GM21825 (cell line): ENCODE results near the gene C12orf75.
"Not testable (repeated sequence)": the region's sequence is repeated elsewhere in the genome, so short reads cannot be mapped to it uniquely, and the experiment has no call there.

ENCODE experiments used
- ATAC-seq: cut with Tn5 transposase; IDR thresholded peaks from one replicate; pipeline ENCODE4 v1.9.1; 2021; ENCODE audit warnings: mild to moderate bottlenecking, moderate library complexity; ENCODE audit not compliant: unreplicated experiment

C12orf75 gene

DNA sequence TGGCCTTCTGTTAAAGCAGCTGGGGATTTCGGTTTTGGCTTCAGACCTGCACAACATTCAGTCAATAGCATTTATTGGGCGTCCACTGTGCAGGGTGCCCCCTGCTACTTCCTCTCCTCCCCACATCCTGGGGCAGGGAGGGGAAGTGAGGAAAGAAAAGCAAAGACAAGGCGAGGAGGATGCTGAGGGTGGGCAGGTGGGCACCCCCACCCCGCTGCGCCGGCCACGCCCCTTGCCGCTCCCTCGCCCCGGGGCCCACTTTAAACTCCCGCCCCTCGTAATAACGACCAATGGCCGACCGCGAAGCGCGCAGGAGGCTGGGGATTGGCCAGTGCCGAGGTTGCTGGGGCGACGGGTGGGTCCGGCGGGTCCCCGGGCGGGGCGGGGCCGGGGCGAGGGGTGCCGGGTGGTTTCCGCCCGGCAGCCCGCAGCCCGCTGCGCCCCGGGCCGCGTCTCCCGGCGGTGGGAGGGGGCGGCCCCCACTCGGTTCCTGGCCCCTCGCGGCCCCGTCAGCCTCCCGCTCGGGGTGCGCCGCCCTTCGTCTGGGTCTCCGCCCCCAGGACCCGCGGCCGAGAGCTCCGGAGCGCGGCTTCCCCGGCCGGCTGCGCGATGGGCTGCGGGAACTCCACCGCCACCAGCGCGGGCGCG, at the start of gene C12orf75:
TSS of gene C12orf75 (plus strand) at position 409 of the 648 bp plus-strand sequence. CDS start at position 610, 201 bp downstream.
- ATAC-seq, result peak; percentile 79

DNA sequence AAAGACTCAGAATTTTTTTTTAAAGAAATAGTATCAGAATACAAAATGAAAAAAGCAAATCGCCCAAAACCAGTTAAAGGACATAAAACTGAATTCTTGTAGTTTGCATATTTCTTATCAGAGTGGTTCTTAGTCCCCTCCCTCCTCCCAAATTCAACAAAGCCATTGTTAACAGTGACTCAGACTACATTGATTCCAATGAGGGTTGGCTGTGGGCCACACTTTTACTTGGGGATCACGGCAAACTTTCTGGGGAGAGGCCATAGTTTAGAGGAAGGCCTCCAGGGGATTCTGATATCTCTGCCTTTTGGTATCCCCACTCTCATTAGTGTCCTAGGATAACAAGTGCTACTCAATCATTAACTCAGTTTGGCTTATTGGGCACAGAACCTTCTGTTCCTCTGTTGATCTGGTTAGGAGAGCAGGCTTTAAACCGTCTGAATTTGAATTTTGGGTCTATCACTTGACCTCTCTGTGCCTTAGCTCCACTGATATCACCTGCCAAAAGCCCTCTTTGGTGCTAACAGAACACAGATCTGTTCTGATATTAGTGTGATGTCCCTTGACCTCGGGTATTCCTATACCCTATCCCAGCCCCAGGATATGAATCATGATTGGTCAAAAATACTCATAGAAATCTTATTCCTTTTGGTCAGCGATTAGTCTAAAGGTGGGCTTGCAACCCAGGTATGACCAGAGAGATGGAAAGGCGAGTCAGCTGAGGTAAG, 49.4 kb upstream of the C12orf75 start:
- no peak for ATAC-seq

DNA sequence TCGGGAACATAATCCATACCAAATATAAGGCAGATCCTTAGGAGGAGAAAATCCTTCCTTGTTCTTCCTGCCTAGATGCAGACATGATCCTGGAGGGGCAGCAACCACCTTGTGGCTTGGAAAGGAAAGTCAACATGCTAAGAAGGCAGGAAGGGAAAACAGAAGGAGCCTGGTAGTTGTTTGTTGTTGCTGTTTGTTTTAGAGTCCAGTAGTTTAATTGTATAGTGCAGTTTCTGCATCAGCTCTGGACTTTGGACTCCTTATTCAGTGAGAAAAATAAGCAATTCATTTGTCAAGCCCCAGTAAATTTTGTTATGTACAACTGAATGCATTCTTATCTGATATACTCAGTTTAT, 48.8 kb upstream of the C12orf75 start:
- no peak for ATAC-seq

DNA sequence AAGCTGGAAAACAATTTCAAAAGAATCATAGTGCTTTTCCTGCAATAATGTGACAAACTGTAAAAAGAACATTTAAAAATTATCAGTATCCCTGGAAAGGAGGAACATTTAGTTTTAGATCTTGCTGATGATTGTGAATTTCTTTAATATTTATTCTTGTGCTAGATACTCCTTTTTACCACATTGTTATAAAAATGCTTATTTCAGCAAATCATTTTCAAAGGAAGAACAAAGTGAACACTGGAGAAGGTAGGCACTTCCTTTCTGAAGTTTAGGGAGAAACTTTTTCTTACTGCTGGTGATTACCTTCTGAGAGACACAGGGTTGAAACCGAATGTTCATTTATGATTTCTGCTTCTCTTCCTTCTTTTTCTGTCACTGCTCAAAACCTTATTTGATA, 45.1 kb upstream of the C12orf75 start:
- no peak for ATAC-seq

DNA sequence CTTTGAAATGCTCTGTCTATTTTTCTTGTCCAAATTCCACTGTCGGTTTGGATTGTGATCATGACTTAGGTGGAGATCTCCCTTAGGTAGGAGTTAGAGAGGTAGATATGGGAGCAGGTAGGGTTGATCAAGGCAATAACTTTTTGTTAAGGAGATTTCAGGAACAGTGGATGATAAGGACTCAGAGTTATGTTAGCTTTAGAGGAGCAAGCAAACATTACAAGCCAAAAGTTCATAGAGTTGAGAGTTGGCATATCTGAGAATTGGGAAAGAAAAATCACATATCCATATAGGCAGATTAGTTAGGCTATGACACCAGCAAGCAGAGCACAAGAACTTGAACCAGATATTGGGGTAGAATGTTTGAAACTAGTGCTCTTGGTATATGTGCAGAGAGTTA, 43.1 kb upstream of the C12orf75 start:
- no peak for ATAC-seq

DNA sequence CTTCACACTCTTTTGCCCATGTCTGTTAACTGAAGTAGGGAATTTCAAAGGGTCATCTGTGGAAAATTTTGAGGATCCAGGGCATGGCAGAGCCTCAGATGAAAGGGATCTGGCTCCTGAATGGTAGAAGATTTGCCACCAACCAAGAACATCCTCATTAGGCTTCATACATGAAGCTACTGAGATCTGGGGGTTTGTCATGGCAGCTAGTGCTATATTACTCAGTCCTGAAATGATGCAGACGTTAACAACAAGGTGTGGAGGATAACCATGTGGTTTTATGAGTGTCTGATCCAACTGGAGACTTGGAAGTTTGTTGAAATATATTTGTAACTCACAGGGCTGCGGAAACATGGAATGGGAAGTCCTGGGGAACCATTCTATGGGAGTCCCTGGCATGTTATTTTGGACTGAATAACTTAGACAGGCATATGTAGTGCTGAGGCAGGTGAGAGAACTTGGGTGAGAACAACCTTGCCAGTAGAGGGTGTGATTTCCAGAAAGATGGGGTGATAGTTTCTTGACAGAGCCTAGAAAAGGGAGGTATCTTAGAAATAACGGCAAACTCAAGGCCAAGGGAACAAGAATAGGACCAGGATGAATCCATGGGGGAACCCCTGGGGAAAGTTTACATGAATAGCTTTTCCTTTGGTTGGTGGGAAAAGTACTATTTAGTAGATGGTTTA, 42.0 kb upstream of the C12orf75 start:
- no peak for ATAC-seq

DNA sequence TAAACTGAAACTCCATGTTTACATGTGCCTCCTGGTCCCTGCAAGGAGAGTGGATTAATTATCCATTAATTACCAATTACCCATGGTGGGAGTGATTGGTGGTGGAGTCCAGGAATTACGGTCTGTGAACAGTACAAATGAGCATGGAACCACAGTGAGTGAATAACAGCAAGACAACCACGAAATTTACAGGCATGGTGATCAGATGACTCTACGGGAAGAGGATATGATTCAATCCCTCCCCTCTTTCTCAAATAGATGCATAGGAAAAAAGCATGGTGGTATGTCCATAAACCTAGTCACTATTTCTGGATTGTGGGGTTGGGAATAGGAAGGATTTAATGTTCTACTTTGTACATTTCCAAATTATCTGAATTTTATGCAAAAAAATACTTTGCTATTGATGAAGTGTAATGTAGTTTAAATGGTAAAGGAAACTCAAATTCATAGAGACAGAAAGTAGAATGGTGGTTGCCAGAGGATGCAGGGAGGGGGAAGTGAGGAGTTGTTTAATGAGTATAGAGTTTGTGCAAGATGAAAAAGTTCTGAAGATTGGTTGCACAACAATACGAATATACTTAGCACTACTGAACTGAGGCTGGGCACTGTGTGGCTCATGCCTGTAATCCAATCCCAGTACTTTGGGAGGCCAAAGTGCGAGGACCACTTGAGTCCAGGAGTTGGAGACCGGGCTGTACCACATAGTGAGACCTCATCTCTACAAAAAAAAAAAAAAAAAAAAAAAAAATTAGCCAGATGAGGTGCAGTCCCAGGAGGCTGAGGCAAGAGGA, 41.2 kb upstream of the C12orf75 start:
- ATAC-seq, result no peak

DNA sequence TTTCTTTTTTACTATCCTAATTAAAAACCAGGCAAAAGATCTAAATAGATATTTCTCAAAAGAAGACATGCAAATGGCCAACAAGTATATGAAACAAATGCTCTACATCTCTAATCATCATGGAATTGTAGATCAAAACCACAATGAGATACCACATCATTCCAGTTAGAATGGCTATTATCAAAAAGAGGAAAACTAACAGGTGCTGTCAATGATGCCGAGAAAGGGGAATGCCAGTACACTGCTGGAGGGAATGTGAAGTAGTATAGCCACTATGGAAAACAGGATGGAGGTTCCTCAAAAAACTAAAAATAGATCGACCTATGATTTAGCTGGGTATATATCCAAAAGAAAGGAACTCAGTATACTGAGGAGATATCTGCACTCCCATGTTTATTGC, 39.0 kb upstream of the C12orf75 start:
- no peak for ATAC-seq

DNA sequence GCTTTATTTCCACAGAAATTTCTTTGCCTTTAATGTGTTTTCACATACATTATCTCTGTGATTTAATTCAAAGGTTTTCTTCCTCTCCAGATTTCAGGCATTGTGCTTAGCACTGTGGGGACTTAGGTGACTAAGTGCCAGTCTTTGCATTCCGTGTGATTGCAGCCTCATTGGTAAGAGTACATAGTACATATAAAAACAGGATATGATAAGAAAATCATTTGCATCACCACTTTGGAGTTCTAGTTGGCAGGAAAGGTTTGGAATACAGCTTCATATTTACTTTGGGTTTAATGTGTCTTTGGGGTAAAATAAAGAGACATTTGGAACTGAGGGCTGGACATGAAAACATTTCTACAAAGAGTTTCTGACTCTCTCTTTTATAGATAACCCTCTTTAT, 37.8 kb upstream of the C12orf75 start:
- no peak for ATAC-seq

DNA sequence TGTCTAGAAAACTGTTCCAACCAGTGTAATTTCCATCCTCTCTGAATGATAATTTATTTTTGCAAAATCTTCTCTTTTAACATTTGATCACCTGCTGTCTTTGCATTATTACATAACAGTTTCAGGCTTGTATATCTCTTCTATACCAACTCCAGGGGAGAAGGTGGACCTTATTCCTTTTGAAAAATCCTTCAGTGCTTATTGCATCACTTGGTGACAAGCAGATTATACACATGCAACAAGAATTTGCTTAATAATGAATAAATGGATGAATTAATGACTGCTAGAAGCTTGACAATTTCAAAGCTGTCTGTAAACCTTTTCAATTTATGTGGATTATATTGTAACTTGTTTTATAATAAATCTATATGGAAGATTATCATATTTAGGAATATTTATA, 37.3 kb upstream of the C12orf75 start:
- ATAC-seq, result no peak

DNA sequence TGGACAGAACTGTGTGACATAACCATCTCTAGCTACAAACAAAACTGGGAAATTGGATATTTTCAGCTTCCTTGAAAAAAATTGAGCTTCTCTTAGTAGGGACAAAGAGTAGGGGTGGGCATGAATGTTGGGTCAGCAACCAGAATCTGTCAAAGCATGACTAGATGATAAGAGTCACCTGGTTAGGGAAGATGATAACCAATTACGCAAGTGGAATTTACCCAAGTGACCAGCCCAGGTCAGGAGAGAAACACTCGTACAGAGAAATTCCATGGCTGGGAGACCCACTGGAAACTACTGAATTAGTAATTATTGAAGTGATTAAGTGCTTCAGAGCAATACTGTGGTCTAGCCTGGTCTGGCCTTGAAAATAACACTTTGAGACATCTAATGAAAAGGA, 36.3 kb upstream of the C12orf75 start:
- no peak for ATAC-seq

DNA sequence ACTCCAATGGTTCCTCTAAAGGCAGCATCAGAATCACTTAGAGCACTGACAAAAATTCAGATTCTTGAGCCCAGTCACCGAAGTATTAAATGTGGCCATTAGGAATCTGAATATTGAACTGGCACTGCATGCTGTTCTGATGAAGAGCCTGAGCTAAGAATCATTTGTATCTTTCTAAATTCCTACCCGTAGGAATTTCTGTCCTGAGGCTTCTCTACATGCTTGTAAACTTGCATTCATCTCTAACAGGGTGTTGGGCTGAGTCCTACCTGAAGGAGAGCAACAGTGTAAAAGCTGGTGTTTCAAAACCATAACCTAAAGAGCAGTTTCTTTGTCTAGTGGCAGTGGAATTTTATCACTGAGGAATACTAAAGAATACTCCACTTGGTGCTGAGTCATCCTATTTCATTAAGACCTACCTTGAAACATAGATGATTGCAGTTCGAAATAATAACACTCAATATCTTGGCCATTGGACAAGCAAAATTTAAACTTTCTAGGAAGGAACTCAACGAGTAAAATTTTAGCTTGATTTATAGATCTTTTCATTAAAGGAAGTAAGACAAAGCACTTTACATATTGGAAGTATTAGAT, 35.5 kb upstream of the C12orf75 start:
- no peak for ATAC-seq

DNA sequence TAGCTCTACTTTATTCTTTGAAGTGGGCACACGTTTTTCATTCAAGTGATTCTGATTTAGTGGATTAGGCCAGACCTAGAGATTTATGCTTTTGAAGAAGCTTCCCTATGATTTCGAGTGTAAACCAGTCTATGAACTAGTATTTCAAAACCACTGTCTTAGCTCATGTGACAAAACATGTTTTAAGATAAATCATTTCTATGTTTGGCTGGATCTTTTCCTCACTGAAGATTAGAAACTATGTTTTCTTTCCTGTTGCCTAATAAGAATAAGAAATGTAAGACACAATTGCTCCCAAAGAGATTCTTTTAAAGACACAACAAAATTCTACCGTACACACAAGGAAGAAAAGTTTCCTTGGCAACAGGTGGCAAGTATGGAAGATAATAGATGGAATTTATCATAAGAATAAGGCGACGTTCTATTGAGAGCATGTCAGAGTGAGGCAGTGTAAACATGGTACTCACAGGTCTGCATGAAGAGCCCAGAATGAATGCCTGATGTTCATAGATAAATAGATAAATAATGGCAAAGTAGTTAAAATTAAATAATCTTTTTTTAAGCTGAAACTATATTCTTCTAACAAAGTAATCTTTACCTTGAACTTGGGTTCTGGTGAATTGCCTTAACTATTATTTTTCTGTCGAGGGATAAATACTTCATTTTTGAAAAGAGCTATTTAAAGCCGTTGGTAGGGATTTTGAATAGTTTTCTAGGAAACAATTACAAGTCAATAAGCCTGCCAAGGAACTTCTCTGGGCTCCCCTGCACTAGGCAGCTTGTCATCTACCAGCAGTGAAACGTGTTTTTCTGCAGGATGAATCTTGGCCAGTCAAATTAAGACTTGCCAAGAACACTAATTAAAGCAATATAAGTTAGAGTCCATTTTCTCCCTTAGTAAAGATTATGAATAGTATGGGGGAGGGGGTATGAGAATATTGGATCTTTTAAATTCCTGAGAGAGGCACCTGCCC, 34.1 kb upstream of the C12orf75 start:
- ATAC-seq, result no peak

DNA sequence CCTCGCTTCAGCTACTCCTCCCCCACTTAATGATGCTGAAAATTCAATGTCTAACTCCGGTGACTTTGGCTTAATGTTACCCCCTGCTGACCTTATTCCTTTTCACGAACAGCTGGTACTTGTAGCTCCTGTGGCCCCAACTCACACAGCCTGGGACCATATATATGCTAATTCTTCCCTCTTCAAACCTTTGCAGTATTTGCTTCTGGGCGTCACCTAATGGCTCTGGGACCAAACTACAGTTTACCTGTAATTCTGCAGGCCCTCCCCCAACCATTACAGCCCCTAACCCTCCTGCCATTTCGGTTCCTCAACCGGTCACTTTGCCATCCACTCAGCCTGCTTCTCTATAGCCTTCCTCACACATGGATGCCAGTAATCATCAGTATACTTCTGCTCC, 29.6 kb upstream of the C12orf75 start:
- no peak for ATAC-seq

DNA sequence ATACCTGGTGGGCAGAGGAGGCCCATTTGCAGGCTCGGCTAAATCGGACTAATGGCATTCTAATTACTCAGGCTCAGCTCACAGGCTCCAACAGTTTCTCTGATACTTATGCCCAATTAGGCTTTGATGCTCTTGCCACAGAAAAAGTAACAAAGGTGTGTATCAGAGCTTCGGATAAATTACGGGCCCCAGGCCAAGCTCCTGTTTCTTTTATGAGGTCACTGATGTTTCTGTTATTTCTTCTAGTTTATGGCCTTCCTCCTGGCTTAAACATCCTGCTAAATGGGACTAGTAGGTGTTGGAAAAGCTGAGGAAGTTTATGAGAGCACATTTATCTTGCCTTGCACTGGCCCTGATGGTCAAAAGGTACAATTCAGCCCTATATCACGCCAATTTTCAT, 28.8 kb upstream of the C12orf75 start:
- ATAC-seq, result no peak

DNA sequence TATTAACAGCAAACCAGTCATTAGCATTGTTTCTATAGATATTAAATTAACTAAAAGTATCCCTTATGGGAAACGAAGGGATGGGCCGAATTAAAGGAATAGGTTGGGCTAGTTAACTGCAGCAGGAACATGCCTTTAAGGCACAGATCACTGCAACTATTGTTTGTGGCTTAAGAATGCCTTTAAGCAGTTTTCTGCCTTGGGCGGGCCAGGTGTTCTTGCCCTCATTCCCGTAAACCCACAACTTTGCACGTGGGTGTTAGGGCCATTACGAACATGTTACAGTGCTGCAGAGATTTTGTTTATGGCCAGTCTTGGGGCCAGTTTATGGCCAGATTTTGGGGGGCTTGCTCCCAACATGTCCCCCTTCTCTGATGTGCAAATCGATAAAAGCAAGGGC, 27.5 kb upstream of the C12orf75 start:
- ATAC-seq, result not testable (repeated sequence)

DNA sequence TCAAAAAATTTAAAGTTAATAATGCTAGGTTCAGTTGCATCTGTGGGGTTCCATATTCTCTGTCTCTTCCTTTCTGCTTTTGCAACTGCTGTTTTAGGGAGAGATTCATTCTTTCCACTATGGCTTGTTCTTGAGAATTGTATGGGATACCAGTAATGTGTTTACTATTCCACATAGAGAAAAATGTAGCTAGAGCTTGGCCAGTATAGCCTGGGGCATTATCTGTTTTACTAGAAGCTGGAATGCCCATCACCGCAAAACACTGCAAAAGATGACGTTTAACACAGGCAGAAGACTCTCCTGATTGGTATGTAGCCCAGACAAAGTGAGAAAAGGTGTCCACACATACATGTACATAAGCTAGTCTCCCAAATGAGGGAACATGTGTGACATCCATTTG, 25.9 kb upstream of the C12orf75 start:
- ATAC-seq, result not testable (repeated sequence)

DNA sequence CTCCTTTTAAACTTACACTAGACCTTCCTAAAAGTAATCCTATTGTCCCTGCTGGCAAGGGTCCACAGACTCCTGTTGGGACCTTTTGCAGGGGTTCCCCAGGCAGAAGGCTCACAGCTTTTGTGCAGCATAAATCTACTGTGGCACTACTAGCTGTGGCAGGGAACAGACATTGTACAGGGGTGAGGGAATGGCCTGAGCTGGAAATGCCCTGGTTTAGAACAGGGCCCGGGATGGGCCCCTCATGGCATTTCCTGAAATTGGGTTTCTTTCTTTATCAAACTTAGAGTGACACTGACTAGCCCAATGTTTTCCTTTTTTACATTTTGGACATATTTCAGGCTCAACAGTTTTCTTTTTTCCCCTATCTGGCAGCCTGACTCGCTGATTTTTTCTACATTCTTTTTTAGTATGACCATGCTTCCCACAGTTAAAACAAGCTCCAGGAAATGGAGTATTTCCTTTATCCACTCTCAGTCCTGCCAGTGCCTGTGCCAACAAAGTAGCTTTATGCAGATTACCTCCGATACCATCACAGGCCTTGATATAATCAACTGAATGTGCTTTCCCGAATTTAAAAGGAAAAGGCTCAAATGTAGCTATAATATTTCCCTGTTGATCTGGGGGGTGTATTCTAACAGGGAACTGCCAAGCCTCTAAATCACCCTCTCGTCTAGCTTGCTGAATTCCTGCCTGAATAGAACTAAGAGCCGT, 22.7 kb upstream of the C12orf75 start:
- not testable (repeated sequence) for ATAC-seq

DNA sequence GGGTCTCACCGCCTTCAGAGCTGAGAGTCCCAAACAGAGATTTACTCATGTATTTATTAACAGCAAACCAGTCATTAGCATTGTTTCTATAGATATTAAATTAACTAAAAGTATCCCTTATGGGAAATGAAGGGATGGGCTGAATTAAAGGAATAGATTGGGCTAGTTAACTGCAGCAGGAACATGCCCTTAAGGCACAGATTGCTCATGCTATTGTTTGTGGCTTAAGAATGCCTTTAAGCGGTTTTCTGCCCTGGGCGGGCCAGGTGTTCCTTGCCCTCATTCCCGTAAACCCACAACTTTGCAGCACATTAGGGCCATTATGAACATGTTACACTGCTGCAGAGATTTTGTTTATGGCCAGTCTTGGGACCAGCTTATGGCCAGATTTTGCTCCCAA, 21.7 kb upstream of the C12orf75 start:
- ATAC-seq, result not testable (repeated sequence)
